A673 (cell line): Measurements from ENCODE around the gene SCAMP4. TPM values are rescaled to one million over a fixed set of nuclear protein-coding genes. Genes with fewer than 3 reads are reported as not detected.

ENCODE experiments used
- BruUV-seq: library from RNA; stranded (reverse); fragments of 400-500 nt; replicated peaks from 2 replicates; lab custom pipeline; 2021; lab: Mats Ljungman, UMichigan
- CTCF ChIA-PET: fragments of 300-600 bp; sonication (Branson Sonifier 250); formaldehyde crosslinking; loops from one replicate; lab custom pipeline; 2022; ENCODE audit warnings: antibody characterized with exemption; lab: Charles Lee
- POLR2A ChIA-PET: fragments of 300-600 bp; sonication (Branson Sonifier 250); formaldehyde crosslinking; loops from one replicate; lab custom pipeline; 2022; ENCODE audit warnings: antibody characterized with exemption; ENCODE audit not compliant: low non-redundant PET; lab: Charles Lee
- DNase-seq: peaks from one replicate; pipeline ENCODE4 v3.0.0-alpha.2; 2015; ENCODE audit warnings: low spot score
- H3K27ac ChIP-seq: fragments of 200-600 bp; sonication (generic); 2 replicates; pipeline ENCODE4 v1.5.1; 2016; ENCODE audit warnings: mixed run types, low read depth, mild to moderate bottlenecking, mixed read lengths, antibody characterized with exemption, low read length; ENCODE audit not compliant: poor library complexity, severe bottlenecking
- H3K27me3 ChIP-seq: fragments of 200-600 bp; sonication (generic); replicated peaks from 2 replicates; pipeline ENCODE4 v1.6.1; 2017; ENCODE audit warnings: mixed run types, low read depth, mild to moderate bottlenecking, mixed read lengths, antibody characterized with exemption, low read length; ENCODE audit not compliant: insufficient read depth, poor library complexity
- H3K36me3 ChIP-seq: fragments of 200-600 bp; sonication (generic); 2 replicates; pipeline ENCODE4 v1.6.1; 2016; ENCODE audit warnings: mixed run types, mild to moderate bottlenecking, mixed read lengths, antibody characterized with exemption, low read length; ENCODE audit not compliant: insufficient read depth, poor library complexity, severe bottlenecking
- H3K4me1 ChIP-seq: fragments of 200-600 bp; sonication (generic); 2 replicates; pipeline ENCODE4 v1.6.1; 2017; ENCODE audit warnings: mixed run types, mild to moderate bottlenecking, mixed read lengths, antibody characterized with exemption, low read length; ENCODE audit not compliant: insufficient read depth, poor library complexity, severe bottlenecking
- H3K4me3 ChIP-seq: fragments of 200-600 bp; sonication (generic); 2 replicates; pipeline ENCODE4 v1.5.1; 2016; ENCODE audit warnings: low read depth, mixed run types, mild to moderate bottlenecking, mixed read lengths, low read length; ENCODE audit not compliant: poor library complexity, severe bottlenecking
- H3K9me3 ChIP-seq: fragments of 200-600 bp; sonication (generic); 2 replicates; pipeline ENCODE4 v1.6.1; 2016; ENCODE audit warnings: mixed run types, low read depth, mild to moderate bottlenecking, mixed read lengths, antibody characterized with exemption, low read length; ENCODE audit not compliant: poor library complexity, severe bottlenecking
- CTCF ChIP-seq: fragments of 300-800, 200-600 bp; sonication (generic); conservative IDR thresholded peaks from 2 replicates; pipeline ENCODE4 v1.5.1; 2017; ENCODE audit warnings: low read depth, mild to moderate bottlenecking, antibody characterized with exemption, low read length, moderate library complexity, mixed read lengths
- EZH2 ChIP-seq: fragments of 200-600 bp; sonication (generic); IDR thresholded peaks from 2 replicates; pipeline ENCODE4 v1.6.1; 2017; ENCODE audit warnings: borderline replicate concordance, low read depth, mild to moderate bottlenecking, mixed read lengths, antibody characterized with exemption, low read length; ENCODE audit not compliant: poor library complexity, severe bottlenecking
- intact Hi-C: fragments of 100-400 bp; cut with micrococcal nuclease; formaldehyde crosslinking; loops from one replicate; pipeline ENCODE4 v1.10.0; 2022; ENCODE audit not compliant: unreplicated experiment
- total RNA-seq: library from RNA; stranded (reverse); gene quantifications from 2 replicates; pipeline ENCODE4 v1.2.3, GENCODE V29; 2021

Gene SCAMP4
- total RNA-seq, 1 experiment from 2014 or later = 88.4 TPM

DNA sequence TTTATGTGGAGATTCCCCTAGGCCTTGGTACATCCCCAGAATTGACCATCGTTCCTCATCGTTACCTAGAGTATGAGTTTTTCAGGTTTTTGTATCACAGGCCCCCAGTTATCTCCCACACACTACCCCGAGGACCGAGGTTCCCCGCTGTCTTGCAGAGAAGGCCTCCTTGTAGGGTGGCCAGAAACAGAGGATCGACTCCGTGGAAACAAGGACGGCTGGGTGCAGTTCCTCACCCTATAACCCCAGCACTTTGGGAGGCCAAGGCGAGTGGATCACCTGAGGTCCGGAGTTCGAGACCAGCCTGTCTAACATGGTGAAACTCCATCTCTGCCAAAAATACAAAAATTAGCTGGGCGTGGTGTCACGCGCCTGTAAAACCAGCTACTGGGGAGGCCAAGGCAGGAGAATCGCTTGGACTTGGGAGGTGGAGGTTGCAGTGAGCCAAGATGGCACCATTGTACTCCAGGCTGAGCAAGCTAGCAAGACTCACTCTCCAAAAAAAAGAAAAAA, 720 bp downstream of the SCAMP4 start:
- no peaks in the 10 kb centered on the region for H3K9me3 ChIP-seq
- intact Hi-C loops = no loop called here
- POLR2A ChIA-PET = interaction anchor here (0.6 kb wide), 1 partner anchor 18 kb away, joined by 4 read pairs; no protein-coding TSS in a partner anchor
- H3K27me3 ChIP-seq = no peaks in the 10 kb centered on the region
- TF ChIP-seq CTCF (no peak), EZH2 (no peak)
- H3K4me3 ChIP-seq = peak overlapping the region; percentile 77
- peak overlapping the region; percentile 95 for H3K27ac ChIP-seq
- peaks cover 17% of the 10 kb centered on the region for H3K4me1 ChIP-seq
- peaks cover 6% of the 10 kb centered on the region for H3K36me3 ChIP-seq
- BruUV-seq = TSS peak; percentile 63
- CTCF ChIA-PET = no interaction called here
- DNase-seq = no peak

DNA sequence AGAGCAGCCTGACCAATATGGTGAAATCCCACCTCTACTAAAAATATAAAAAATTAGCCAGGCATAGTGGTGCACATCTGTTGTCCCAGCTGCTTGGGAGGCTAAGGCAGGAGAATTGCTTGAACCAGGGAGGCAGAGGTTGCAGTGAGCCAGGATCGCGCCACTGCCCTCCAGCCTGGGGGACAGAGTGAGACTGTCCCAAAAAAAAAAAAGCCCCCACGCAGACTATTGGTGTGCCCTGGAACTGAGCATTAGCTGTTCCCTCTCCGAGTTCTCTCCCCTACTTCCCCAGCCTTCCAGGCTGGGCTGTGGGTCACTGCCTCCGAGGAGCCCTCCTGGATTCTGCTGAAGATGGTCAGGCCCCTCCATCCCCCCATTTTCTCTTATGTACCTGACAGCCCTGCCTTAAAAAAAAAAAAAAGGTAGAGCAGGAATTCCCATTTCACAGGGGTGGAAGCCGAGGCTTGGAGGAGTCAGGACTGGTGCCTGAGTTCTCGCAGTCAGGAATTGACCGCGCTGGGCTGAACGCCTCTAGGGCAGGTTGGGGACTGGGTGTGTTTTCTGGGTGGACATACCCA, 1.9 kb downstream of the SCAMP4 start:
- no peak for DNase-seq
- Histone ChIP-seq H3K27me3 (no peaks in the 10 kb centered on the region), H3K9me3 (no peaks in the 10 kb centered on the region), H3K4me3 (no peak overlapping the region), H3K4me1 (peaks cover 17% of the 10 kb centered on the region), H3K36me3 (peaks cover 6% of the 10 kb centered on the region), H3K27ac (no peak overlapping the region)
- intact Hi-C loops = no loop called here
- CTCF ChIA-PET = no interaction called here
- no peak for TF ChIP-seq CTCF
- no peak for TF ChIP-seq EZH2
- no TSS peak for BruUV-seq
- POLR2A ChIA-PET = no interaction called here

DNA sequence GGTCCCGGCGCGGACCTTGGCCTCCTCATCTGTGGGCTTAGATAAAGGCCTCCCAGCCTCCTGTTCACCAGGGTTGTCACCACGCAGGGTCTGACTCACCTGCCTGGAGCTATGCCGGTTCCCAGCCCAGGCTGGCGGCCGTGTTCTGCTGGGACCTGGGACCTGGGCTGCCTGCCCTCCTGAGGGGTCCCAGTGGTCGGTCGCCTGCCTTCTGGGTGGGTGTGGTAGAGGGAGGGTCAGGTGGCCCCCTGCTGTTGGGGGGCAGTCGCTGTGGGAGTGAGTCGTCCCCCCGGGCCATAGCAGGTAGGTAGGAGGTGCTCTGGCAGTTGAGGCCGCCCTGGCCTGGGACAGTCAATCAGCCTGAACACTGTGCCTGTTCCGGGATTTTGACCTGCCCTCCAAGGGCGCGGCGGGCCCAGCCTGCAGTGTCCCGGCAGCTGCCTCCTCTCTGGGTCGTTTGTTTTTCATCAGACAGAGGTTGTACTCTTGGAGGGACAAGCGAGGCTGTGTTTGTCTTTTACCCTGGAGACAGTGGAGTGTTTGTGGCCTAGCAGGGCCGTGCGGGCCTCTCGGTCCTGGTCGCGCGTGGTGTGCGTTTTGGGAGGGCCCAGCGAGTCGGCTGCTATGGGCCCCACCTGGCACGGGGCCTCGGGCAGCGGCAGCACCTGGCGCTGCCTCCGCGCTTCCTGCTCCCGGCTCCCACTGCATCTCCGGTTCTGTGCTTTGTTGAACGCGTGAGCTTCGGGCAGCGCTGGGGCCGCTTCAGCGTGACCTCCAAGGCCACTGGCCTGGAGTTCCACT, 2.6 kb downstream of the SCAMP4 start:
- H3K27me3 ChIP-seq = no peaks in the 10 kb centered on the region
- BruUV-seq = no TSS peak
- H3K27ac ChIP-seq = no peak overlapping the region
- no peak for DNase-seq
- intact Hi-C loops = no loop called here
- no peak for TF ChIP-seq EZH2
- TF ChIP-seq CTCF = no peak
- H3K4me3 ChIP-seq = no peak overlapping the region
- CTCF ChIA-PET = no interaction called here
- H3K4me1 ChIP-seq = peaks cover 17% of the 10 kb centered on the region
- H3K9me3 ChIP-seq = no peaks in the 10 kb centered on the region
- peaks cover 11% of the 10 kb centered on the region for H3K36me3 ChIP-seq
- POLR2A ChIA-PET = no interaction called here
